GM12878 (cell line): Measurements from ENCODE around the gene TMUB2. TPM values are rescaled to one million over a fixed set of nuclear protein-coding genes. Genes with fewer than 3 reads are reported as not detected.

Experiments used
- ATAC-seq: fragments of 200-7000 bp; cut with Tn5 transposase; 3 replicates; pipeline ENCODE4 v1.9.1; 2020; ENCODE audit warnings: mild to moderate bottlenecking, moderate library complexity
- BruUV-seq: library from RNA; stranded (reverse); fragments of 400-500 nt; replicated peaks from 2 replicates; lab custom pipeline; 2021; lab: Mats Ljungman, UMichigan
- CTCF ChIA-PET: fragments of 300-600 bp; sonication (Branson Sonifier 250); formaldehyde crosslinking; extraction: SDS; loops from one replicate; lab custom pipeline; 2021; ENCODE audit warnings: inconsistent platforms; lab: Yijun Ruan, JAX
- POLR2A ChIA-PET: fragments of 350-600 bp; formaldehyde crosslinking; extraction: SDS; loops from one replicate; lab custom pipeline; 2021; ENCODE audit warnings: inconsistent platforms; lab: Charles Lee
- RAD21 ChIA-PET: fragments of 300-600 bp; sonication (Branson Sonifier 250); formaldehyde crosslinking; loops from one replicate; lab custom pipeline; 2023; ENCODE audit warnings: antibody characterized with exemption; ENCODE audit not compliant: unreplicated experiment; lab: Charles Lee
- SMC1A ChIA-PET: fragments of 300-600 bp; sonication (Branson Sonifier 250); formaldehyde crosslinking; loops from one replicate; lab custom pipeline; 2023; ENCODE audit not compliant: unreplicated experiment, uncharacterized antibody; lab: Charles Lee
- DNase-seq: peaks from one replicate; pipeline ENCODE4 v3.0.0-alpha.2; 2011; ENCODE audit warnings: low read depth, low spot score
- FAIRE-seq: peaks from 3 replicates; lab custom pipeline; 2011; peaks lifted over from hg19 to GRCh38; lab: Jason Lieb, UNC
- H2AFZ ChIP-seq: 2 replicates; pipeline ENCODE4 v1.6.0; 2011; ENCODE audit warnings: low read depth, low read length, control low read depth; ENCODE audit not compliant: control insufficient read depth
- H3K27ac ChIP-seq: 2 replicates; pipeline ENCODE4 v1.5.1; 2011; ENCODE audit warnings: control low read depth; ENCODE audit not compliant: control insufficient read depth, insufficient read depth
- H3K27me3 ChIP-seq, 2 experiments: replicated peaks in 1 of 2; 2 replicates each; pipeline versions ENCODE4 v1.6.0 to v1.6.1; 2011; ENCODE audit warnings: low read length in 1 of 2; ENCODE audit not compliant: control insufficient read depth in 2 of 2, insufficient read depth in 2 of 2
- H3K36me3 ChIP-seq, 2 experiments: 2 replicates each; pipeline ENCODE4 v1.5.1; 2011; ENCODE audit warnings: low read length in 1 of 2; ENCODE audit not compliant: control insufficient read depth in 2 of 2, insufficient read depth in 2 of 2
- H3K4me1 ChIP-seq: 2 replicates; pipeline ENCODE4 v1.6.1; 2011; ENCODE audit warnings: mild to moderate bottlenecking, low read length, moderate library complexity, mixed read lengths; ENCODE audit not compliant: control insufficient read depth, insufficient read depth
- H3K4me2 ChIP-seq: 2 replicates; pipeline ENCODE4 v1.6.0; 2011; ENCODE audit warnings: control low read depth; ENCODE audit not compliant: control insufficient read depth, insufficient read depth
- H3K4me3 ChIP-seq: fragments of 200-600 bp; sonication (generic); 2 replicates; pipeline ENCODE4 v1.5.1; 2016
- H3K79me2 ChIP-seq: 2 replicates; pipeline ENCODE4 v1.6.0; 2011; ENCODE audit warnings: low read length; ENCODE audit not compliant: control insufficient read depth, insufficient read depth
- H3K9ac ChIP-seq: 2 replicates; pipeline ENCODE4 v1.8.0; 2011; ENCODE audit warnings: low read length, control low read depth, mixed read lengths; ENCODE audit not compliant: control insufficient read depth, insufficient read depth
- H3K9me3 ChIP-seq: replicated peaks from 3 replicates; pipeline ENCODE4 v1.5.1; 2011; ENCODE audit warnings: mild to moderate bottlenecking, low read length; ENCODE audit not compliant: control insufficient read depth, insufficient read depth
- H4K20me1 ChIP-seq: 2 replicates; pipeline ENCODE4 v1.6.0; 2011; ENCODE audit not compliant: control insufficient read depth, insufficient read depth
- ESRRA ChIP-seq: IDR thresholded peaks from 2 replicates; pipeline ENCODE4 v1.6.1; 2012; ENCODE audit warnings: mild to moderate bottlenecking, low read length, improper control_type of control experiment
- IRF4 ChIP-seq: IDR thresholded peaks from 2 replicates; pipeline ENCODE4 v1.6.1; 2011; ENCODE audit warnings: low read depth, low read length
- JUNB ChIP-seq: IDR thresholded peaks from 2 replicates; pipeline ENCODE4 v1.6.1; 2016; ENCODE audit warnings: antibody characterized with exemption, mild to moderate bottlenecking
- MEF2A ChIP-seq: IDR thresholded peaks from 2 replicates; pipeline ENCODE4 v1.6.1; 2011; ENCODE audit warnings: low read depth, mild to moderate bottlenecking, low read length, moderate library complexity; ENCODE audit not compliant: insufficient read depth
- SIX5 ChIP-seq: IDR thresholded peaks from 2 replicates; pipeline ENCODE4 v1.6.1; 2011; ENCODE audit warnings: mild to moderate bottlenecking, low read depth, low read length, moderate library complexity; ENCODE audit not compliant: severe bottlenecking
- SMAD5 ChIP-seq: IDR thresholded peaks from 2 replicates; pipeline ENCODE4 v1.6.1; 2016; ENCODE audit warnings: antibody characterized with exemption, low read depth
- ZNF384 ChIP-seq: IDR thresholded peaks from 2 replicates; pipeline ENCODE4 v1.6.1; 2012; ENCODE audit warnings: low read depth, mild to moderate bottlenecking, low read length, improper control_type of control experiment, borderline replicate concordance
- WGBS: methylation state at CpG from one replicate; pipeline ENCODE4 v1.1.6; 2016; ENCODE audit warnings: low lambda C conversion rate; ENCODE audit not compliant: insufficient replicate concordance, insufficient coverage; ENCODE audit errors: missing lambda C conversion rate; 5-methylcytosine and 5-hydroxymethylcytosine counted together
- in situ Hi-C: fragments of 300-500 bp; cut with MboI; formaldehyde crosslinking; loops from 9 replicates; pipeline ENCODE4 v1.14.3; 2018; ENCODE audit warnings: mixed read lengths
- intact Hi-C: fragments of 100-400 bp; cut with micrococcal nuclease; formaldehyde crosslinking; loops from one replicate; pipeline ENCODE4 v1.14.2; 2022; ENCODE audit not compliant: unreplicated experiment
- polyA plus RNA-seq, 11 experiments: library from polyadenylated mRNA; depleted of rRNA in 4 of 11; unstranded in 6 of 11; stranded (reverse) in 5 of 11; fragments of >200 nt; fragmentation: Nextera tagmentation in 4 of 11; fragmentation: Illumina TruSeq in 1 of 11; extraction: Ambion mirVana in 4 of 11; extraction: Trizol in 1 of 11; gene quantifications; 1 replicate in 1 of 11; 2 replicates in 10 of 11; pipeline versions ENCODE4 v1.2.1 to v1.2.3, GENCODE V29; 2011 to 2016; ENCODE audit warnings: inconsistent platforms in 2 of 11, missing spikeins in 2 of 11, low read depth in 1 of 11
- total RNA-seq, 4 experiments: library from RNA; depleted of rRNA in 3 of 4; stranded (reverse); fragments of >200 nt in 3 of 4; fragmentation: Illumina TruSeq in 1 of 4; extraction: Trizol in 1 of 4; gene quantifications; 2 replicates each; pipeline versions ENCODE4 v1.2.1 to v1.2.3, GENCODE V29; 2013 to 2021
- TF ChIP-seq, protein P1 (sequence below): fragments of 450-650 bp; IDR thresholded peaks from 2 replicates; pipeline ENCODE4 v1.6.1; 2017; ENCODE audit warnings: mild to moderate bottlenecking, moderate library complexity

Gene TMUB2
- total and polyA plus RNA-seq, 10 of the 15 experiments (the other 5 are each of a cell fraction or from before 2014, with no cell fraction given): 4.3 to 34.0 (median 20.0) TPM

DNA sequence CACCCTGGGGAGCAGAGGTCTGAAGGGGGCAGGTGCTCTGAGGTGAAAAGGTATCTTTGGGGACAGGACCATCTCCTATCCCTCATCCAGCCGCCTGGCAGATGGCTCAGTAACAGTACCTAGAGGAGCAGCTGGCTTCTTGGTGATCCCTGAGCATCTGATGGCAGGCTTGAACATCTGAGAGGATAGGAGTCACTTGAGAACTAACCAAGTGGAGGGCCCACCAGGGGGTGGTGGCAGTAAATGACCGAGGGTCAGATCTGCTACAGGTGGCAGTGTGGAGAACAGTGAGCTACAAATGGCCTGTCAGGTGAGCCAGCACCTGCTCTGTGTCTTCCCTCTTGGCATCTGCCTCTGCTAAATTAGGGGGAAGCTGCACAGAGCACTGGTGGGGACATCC, 31.3 kb upstream of the TMUB2 start:
- Histone ChIP-seq H2AFZ (no peak overlapping the region), H3K4me2 (no peak overlapping the region), H4K20me1 (no peaks in the 10 kb centered on the region), H3K9me3 (no peaks in the 10 kb centered on the region), H3K79me2 (peaks cover 7% of the 10 kb centered on the region), H3K36me3 (peaks cover 10 to 21% of the 10 kb centered on the region in 2 experiments), H3K4me1 (peaks cover 8% of the 10 kb centered on the region), H3K4me3 (no peak overlapping the region), H3K9ac (no peak overlapping the region), H3K27me3 (no peaks in the 10 kb centered on the region), H3K27ac (no peak overlapping the region)
- ATAC-seq (no peak), FAIRE-seq (no peak), DNase-seq (no peak)
- in situ Hi-C loops (no loop called here), intact Hi-C loops (no loop called here)
- ChIA-PET CTCF (interaction anchor here (1.1 to 2.6 kb wide), 2 partner anchors 13 to 277 kb away, joined by 3 to 8 read pairs; no protein-coding TSS in a partner anchor), RAD21 (no interaction called here), SMC1A (interaction anchor here (0.6 to 1.6 kb wide), 2 partner anchors 13 to 183 kb away, joined by 3 to 5 read pairs; no protein-coding TSS in a partner anchor), POLR2A (no interaction called here)
- TF ChIP-seq MEF2A: no peak
- no peak for TF ChIP-seq IRF4
- TF ChIP-seq, protein P1, sequence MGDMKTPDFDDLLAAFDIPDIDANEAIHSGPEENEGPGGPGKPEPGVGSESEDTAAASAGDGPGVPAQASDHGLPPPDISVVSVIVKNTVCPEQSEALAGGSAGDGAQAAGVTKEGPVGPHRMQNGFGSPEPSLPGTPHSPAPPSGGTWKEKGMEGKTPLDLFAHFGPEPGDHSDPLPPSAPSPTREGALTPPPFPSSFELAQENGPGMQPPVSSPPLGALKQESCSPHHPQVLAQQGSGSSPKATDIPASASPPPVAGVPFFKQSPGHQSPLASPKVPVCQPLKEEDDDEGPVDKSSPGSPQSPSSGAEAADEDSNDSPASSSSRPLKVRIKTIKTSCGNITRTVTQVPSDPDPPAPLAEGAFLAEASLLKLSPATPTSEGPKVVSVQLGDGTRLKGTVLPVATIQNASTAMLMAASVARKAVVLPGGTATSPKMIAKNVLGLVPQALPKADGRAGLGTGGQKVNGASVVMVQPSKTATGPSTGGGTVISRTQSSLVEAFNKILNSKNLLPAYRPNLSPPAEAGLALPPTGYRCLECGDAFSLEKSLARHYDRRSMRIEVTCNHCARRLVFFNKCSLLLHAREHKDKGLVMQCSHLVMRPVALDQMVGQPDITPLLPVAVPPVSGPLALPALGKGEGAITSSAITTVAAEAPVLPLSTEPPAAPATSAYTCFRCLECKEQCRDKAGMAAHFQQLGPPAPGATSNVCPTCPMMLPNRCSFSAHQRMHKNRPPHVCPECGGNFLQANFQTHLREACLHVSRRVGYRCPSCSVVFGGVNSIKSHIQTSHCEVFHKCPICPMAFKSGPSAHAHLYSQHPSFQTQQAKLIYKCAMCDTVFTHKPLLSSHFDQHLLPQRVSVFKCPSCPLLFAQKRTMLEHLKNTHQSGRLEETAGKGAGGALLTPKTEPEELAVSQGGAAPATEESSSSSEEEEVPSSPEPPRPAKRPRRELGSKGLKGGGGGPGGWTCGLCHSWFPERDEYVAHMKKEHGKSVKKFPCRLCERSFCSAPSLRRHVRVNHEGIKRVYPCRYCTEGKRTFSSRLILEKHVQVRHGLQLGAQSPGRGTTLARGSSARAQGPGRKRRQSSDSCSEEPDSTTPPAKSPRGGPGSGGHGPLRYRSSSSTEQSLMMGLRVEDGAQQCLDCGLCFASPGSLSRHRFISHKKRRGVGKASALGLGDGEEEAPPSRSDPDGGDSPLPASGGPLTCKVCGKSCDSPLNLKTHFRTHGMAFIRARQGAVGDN: no peak
- TF ChIP-seq SMAD5: no peak
- TF ChIP-seq ESRRA: no peak
- no peak for TF ChIP-seq JUNB
- TF ChIP-seq SIX5: no peak
- TF ChIP-seq ZNF384: no peak
- 93% methylated on average over 2 of the region's 2 CpGs for WGBS
- BruUV-seq: no TSS peak
